GOT3 (cell line): ENCODE results near the gene DEFB131B.
"Not testable (repeated sequence)": the region's sequence is repeated elsewhere in the genome, so short reads cannot be mapped to it uniquely, and the experiment has no call there.

Source experiments
- DNase-seq: peaks from one replicate; lab custom pipeline; 2025; ENCODE audit warnings: mixed read lengths; lab: John Stamatoyannopoulos, UW

The DEFB131B gene

GRCh38 chr11:71878059-71878458 is at the start of gene DEFB131B:
TSS of gene DEFB131B (plus strand) at chr11:71878453. CDS start at chr11:71878453, 0 bp downstream.
- DNase-seq: not testable (repeated sequence)

- not testable (repeated sequence) for DNase-seq
These were observed 49.0 kb upstream of the DEFB131B start for GRCh38 chr11:71829247-71829646.

GRCh38 chr11:71829686-71830085 is 48.6 kb upstream of the DEFB131B start:
- DNase-seq: not testable (repeated sequence)

GRCh38 chr11:71832811-71833210 is 45.4 kb upstream of the DEFB131B start, which contains the start of gene DEFB108B:
TSS of gene DEFB108B (plus strand) at chr11:71833200. CDS start at chr11:71833200, 0 bp downstream.
- not testable (repeated sequence) for DNase-seq

GRCh38 chr11:71842720-71843119 is 35.5 kb upstream of the DEFB131B start:
- not testable (repeated sequence) for DNase-seq

- DNase-seq: not testable (repeated sequence)
These were observed 34.9 kb upstream of the DEFB131B start for GRCh38 chr11:71843355-71843754.

GRCh38 chr11:71843858-71844257 is 34.4 kb upstream of the DEFB131B start:
- DNase-seq: no peak

GRCh38 chr11:71853895-71854294 is 24.4 kb upstream of the DEFB131B start:
- not testable (repeated sequence) for DNase-seq

GRCh38 chr11:71855880-71856279 is 22.4 kb upstream of the DEFB131B start:
- DNase-seq: not testable (repeated sequence)

- not testable (repeated sequence) for DNase-seq
These were observed 17.4 kb upstream of the DEFB131B start for GRCh38 chr11:71860835-71861234.

- DNase-seq: not testable (repeated sequence)
These were observed 14.2 kb upstream of the DEFB131B start for GRCh38 chr11:71863978-71864627.

GRCh38 chr11:71867209-71867608 is 11.0 kb upstream of the DEFB131B start:
- not testable (repeated sequence) for DNase-seq

GRCh38 chr11:71869931-71870330 is 8.3 kb upstream of the DEFB131B start:
- DNase-seq: not testable (repeated sequence)

- DNase-seq: not testable (repeated sequence)
These were observed 7.6 kb upstream of the DEFB131B start for GRCh38 chr11:71870661-71871060.

- DNase-seq: not testable (repeated sequence)
These were observed 2.0 kb upstream of the DEFB131B start for GRCh38 chr11:71876262-71876661.

- DNase-seq: not testable (repeated sequence)
These were observed 7.6 kb downstream of the DEFB131B start for GRCh38 chr11:71885806-71886205.

- not testable (repeated sequence) for DNase-seq
These were observed 10.2 kb downstream of the DEFB131B start for GRCh38 chr11:71888335-71889010.

- DNase-seq: not testable (repeated sequence)
These were observed 11.1 kb downstream of the DEFB131B start for GRCh38 chr11:71889181-71889872.

- no peak for DNase-seq
These were observed 17.7 kb downstream of the DEFB131B start for GRCh38 chr11:71895961-71896360.

GRCh38 chr11:71901137-71901536 is 22.9 kb downstream of the DEFB131B start:
- not testable (repeated sequence) for DNase-seq

- DNase-seq: no peak
These were observed 30.0 kb downstream of the DEFB131B start for GRCh38 chr11:71908218-71908617.

GRCh38 chr11:71910775-71911174 is 32.5 kb downstream of the DEFB131B start:
- DNase-seq: not testable (repeated sequence)
